MM.1S (cell line): ENCODE results near the gene CIB2.

Source experiments
- DNase-seq: peaks from one replicate; pipeline ENCODE4 v3.0.0-alpha.2; 2015
- H2AFZ ChIP-seq: fragments of 300-600 bp; sonication (generic); 2 replicates; pipeline ENCODE4 v1.6.0; 2016; ENCODE audit warnings: antibody characterized with exemption, low read length
- H3F3A ChIP-seq: fragments of 300-600 bp; sonication (generic); 2 replicates; pipeline ENCODE4 v1.6.1; 2016; ENCODE audit warnings: mild to moderate bottlenecking, antibody characterized with exemption, low read length, moderate library complexity, mixed read lengths; ENCODE audit not compliant: insufficient read depth
- H3K27ac ChIP-seq: fragments of 300-600 bp; sonication (generic); 2 replicates; pipeline ENCODE4 v1.5.1; 2016; ENCODE audit warnings: mild to moderate bottlenecking, low read length
- H3K27me3 ChIP-seq: fragments of 300-600 bp; sonication (generic); replicated peaks from 2 replicates; pipeline ENCODE4 v1.6.0; 2016; ENCODE audit warnings: low read length; ENCODE audit not compliant: insufficient read depth
- H3K36me3 ChIP-seq: fragments of 300-600 bp; sonication (generic); replicated peaks from 2 replicates; pipeline ENCODE4 v1.6.1; 2016; ENCODE audit warnings: mild to moderate bottlenecking, low read length, mixed read lengths; ENCODE audit not compliant: insufficient read depth
- H3K4me1 ChIP-seq: fragments of 300-600 bp; sonication (generic); 2 replicates; pipeline ENCODE4 v1.6.1; 2016; ENCODE audit warnings: low read length, mixed read lengths
- H3K4me2 ChIP-seq: fragments of 300-600 bp; sonication (generic); 2 replicates; pipeline ENCODE4 v1.6.0; 2016; ENCODE audit warnings: low read depth, low read length
- H3K4me3 ChIP-seq: fragments of 300-600 bp; sonication (generic); 2 replicates; pipeline ENCODE4 v1.5.1; 2016; ENCODE audit warnings: low read length, mixed read lengths
- H3K79me2 ChIP-seq: fragments of 300-600 bp; sonication (generic); 2 replicates; pipeline ENCODE4 v1.6.1; 2016; ENCODE audit warnings: mixed run types, low read length, mixed read lengths
- H3K9ac ChIP-seq: fragments of 300-600 bp; sonication (generic); 2 replicates; pipeline ENCODE4 v1.6.1; 2016; ENCODE audit warnings: low read length, mixed read lengths
- H3K9me2 ChIP-seq: fragments of 300-600 bp; sonication (generic); replicated peaks from 2 replicates; pipeline ENCODE4 v1.6.1; 2016; ENCODE audit warnings: mild to moderate bottlenecking, low read length, mixed read lengths; ENCODE audit not compliant: insufficient read depth
- H3K9me3 ChIP-seq: fragments of 300-600 bp; sonication (generic); replicated peaks from 2 replicates; pipeline ENCODE4 v1.6.1; 2016; ENCODE audit warnings: mild to moderate bottlenecking, low read length, mixed read lengths; ENCODE audit not compliant: insufficient read depth
- H4K20me1 ChIP-seq: fragments of 300-600 bp; sonication (generic); 2 replicates; pipeline ENCODE4 v1.6.1; 2016; ENCODE audit warnings: mild to moderate bottlenecking, low read length, moderate library complexity, mixed read lengths; ENCODE audit not compliant: insufficient read depth
- EZH2 ChIP-seq: fragments of 300-600 bp; sonication (generic); optimal IDR thresholded peaks from 2 replicates; pipeline ENCODE3; 2017; ENCODE audit warnings: low read depth, mild to moderate bottlenecking, antibody characterized with exemption, low read length, mixed read lengths
- EZH2phosphoT487 ChIP-seq: fragments of 300-600 bp; sonication (generic); IDR thresholded peaks from 2 replicates; pipeline ENCODE4 v1.6.1; 2018; ENCODE audit warnings: antibody characterized with exemption, low read length
- TF ChIP-seq, protein P1 (sequence below): fragments of 300-600 bp; sonication (generic); IDR thresholded peaks from 2 replicates; pipeline ENCODE4 v1.5.1; 2016; ENCODE audit warnings: antibody characterized with exemption, low read length, mixed read lengths

The CIB2 gene

GRCh38 chr15:78130466-78131294 lies 565 bp downstream of the CIB2 start:
- Histone ChIP-seq H3K9me3 (no peaks in the 10 kb centered on the region), H4K20me1 (no peaks in the 10 kb centered on the region), H2AFZ (peak overlapping the region; percentile 63), H3K27me3 (no peaks in the 10 kb centered on the region), H3K79me2 (no peaks in the 10 kb centered on the region), H3K4me2 (peak overlapping the region; percentile 74; the same call in 1 of the 2 replicates), H3K4me1 (no peaks in the 10 kb centered on the region), H3K27ac (no peak overlapping the region; the same call in 1 of the 2 replicates), H3K36me3 (no peaks in the 10 kb centered on the region), H3K9ac (no peak overlapping the region), H3K9me2 (no peaks in the 10 kb centered on the region), H3K4me3 (peak overlapping the region; percentile 34), H3F3A (peaks cover 5% of the 10 kb centered on the region; the same call in 1 of the 2 replicates)
- DNase-seq, result peak; percentile 55
- TF ChIP-seq EZH2phosphoT487, result no peak
- TF ChIP-seq, protein P1, sequence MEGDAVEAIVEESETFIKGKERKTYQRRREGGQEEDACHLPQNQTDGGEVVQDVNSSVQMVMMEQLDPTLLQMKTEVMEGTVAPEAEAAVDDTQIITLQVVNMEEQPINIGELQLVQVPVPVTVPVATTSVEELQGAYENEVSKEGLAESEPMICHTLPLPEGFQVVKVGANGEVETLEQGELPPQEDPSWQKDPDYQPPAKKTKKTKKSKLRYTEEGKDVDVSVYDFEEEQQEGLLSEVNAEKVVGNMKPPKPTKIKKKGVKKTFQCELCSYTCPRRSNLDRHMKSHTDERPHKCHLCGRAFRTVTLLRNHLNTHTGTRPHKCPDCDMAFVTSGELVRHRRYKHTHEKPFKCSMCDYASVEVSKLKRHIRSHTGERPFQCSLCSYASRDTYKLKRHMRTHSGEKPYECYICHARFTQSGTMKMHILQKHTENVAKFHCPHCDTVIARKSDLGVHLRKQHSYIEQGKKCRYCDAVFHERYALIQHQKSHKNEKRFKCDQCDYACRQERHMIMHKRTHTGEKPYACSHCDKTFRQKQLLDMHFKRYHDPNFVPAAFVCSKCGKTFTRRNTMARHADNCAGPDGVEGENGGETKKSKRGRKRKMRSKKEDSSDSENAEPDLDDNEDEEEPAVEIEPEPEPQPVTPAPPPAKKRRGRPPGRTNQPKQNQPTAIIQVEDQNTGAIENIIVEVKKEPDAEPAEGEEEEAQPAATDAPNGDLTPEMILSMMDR, result no peak
- no peak for TF ChIP-seq EZH2

DNA sequence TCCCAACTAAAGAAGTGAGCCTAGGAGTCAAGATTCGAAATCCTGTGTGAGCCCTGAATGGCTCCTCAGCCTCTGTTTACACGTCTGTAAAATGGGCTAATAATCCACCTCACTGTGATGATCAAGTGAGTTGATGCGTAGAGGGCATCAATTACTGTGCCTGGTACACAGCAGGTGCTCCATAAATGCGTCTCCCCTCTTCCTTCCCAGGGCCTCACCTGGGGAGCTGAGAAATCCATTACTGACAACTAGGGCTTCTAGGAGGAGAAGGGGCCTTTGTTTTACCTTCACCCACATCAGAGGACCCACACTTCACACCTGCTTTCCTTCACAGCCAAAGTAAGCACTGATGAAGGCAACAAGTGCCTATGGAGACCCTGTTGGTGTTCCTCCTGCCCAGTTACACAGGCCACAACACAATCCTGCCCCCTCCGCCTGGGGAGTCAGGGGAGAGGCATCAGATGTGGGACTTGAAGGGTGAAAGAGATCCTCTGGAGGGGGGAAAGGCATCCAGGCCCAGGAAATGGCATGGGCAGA lies 1.4 kb downstream of the CIB2 start:
- Histone ChIP-seq H2AFZ (no peak overlapping the region), H3K4me2 (no peak overlapping the region), H3K27ac (no peak overlapping the region), H3F3A (peaks cover 5% of the 10 kb centered on the region; the same call in 1 of the 2 replicates), H3K4me3 (no peak overlapping the region), H3K79me2 (no peaks in the 10 kb centered on the region), H3K36me3 (no peaks in the 10 kb centered on the region), H4K20me1 (no peaks in the 10 kb centered on the region), H3K27me3 (no peaks in the 10 kb centered on the region), H3K9me3 (no peaks in the 10 kb centered on the region), H3K9me2 (no peaks in the 10 kb centered on the region), H3K4me1 (no peaks in the 10 kb centered on the region), H3K9ac (no peak overlapping the region)
- TF ChIP-seq, protein P1, result no peak
- no peak for TF ChIP-seq EZH2
- TF ChIP-seq EZH2phosphoT487, result no peak
- DNase-seq, result no peak

GRCh38 chr15:78129077-78129750 lies 2.0 kb downstream of the CIB2 start:
- H3K36me3 ChIP-seq, result no peaks in the 10 kb centered on the region
- H3K9me2 ChIP-seq, result no peaks in the 10 kb centered on the region
- no peak overlapping the region for H3K4me3 ChIP-seq
- no peaks in the 10 kb centered on the region for H4K20me1 ChIP-seq
- H3F3A ChIP-seq, result peaks cover 5% of the 10 kb centered on the region; the same call in 1 of the 2 replicates
- H3K4me1 ChIP-seq, result no peaks in the 10 kb centered on the region
- H3K4me2 ChIP-seq, result no peak overlapping the region
- no peak overlapping the region for H2AFZ ChIP-seq
- H3K9ac ChIP-seq, result no peak overlapping the region
- no peaks in the 10 kb centered on the region for H3K9me3 ChIP-seq
- TF ChIP-seq, protein P1, result no peak
- TF ChIP-seq EZH2 (no peak), EZH2phosphoT487 (no peak)
- no peak for DNase-seq
- no peak overlapping the region for H3K27ac ChIP-seq
- H3K27me3 ChIP-seq, result no peaks in the 10 kb centered on the region
- H3K79me2 ChIP-seq, result no peaks in the 10 kb centered on the region
